ENCODE measurements around the gene MCM10. TPM values are rescaled to one million over a fixed set of nuclear protein-coding genes. Genes with fewer than 3 reads are reported as not detected.

Gene MCM10
- total RNA-seq, 1 donor from 2014 or later, result 14.8 TPM

- H3K27me3 Mint-ChIP-seq (ENCODE audit: low read depth), result no peaks in the 10 kb centered on the region
- no peaks in the 10 kb centered on the region for H3K9me3 Mint-ChIP-seq
- no peaks in the 10 kb centered on the region for H3K4me1 Mint-ChIP-seq
- no peak for TF ChIP-seq CTCF (IDR thresholded peaks at IDR 0.05; ENCODE audit: unreplicated experiment)
- DNase-seq (ENCODE audit: low spot score in 2 of 2, unreplicated experiment in 2 of 2), result no peak
- no peaks in the 10 kb centered on the region for H3K36me3 Mint-ChIP-seq
- no peak overlapping the region for H3K4me3 Mint-ChIP-seq
- no peak overlapping the region for H3K27ac Mint-ChIP-seq
These were observed 86.4 kb downstream of the MCM10 start for GRCh38 chr10:13247784-13248183.

- H3K27ac Mint-ChIP-seq, result no peak overlapping the region
- H3K27me3 Mint-ChIP-seq (ENCODE audit: low read depth), result no peaks in the 10 kb centered on the region
- no peak for TF ChIP-seq CTCF (IDR thresholded peaks at IDR 0.05; ENCODE audit: unreplicated experiment)
- no peaks in the 10 kb centered on the region for H3K4me1 Mint-ChIP-seq
- no peak overlapping the region for H3K4me3 Mint-ChIP-seq
- no peaks in the 10 kb centered on the region for H3K36me3 Mint-ChIP-seq
- peaks cover 6% of the 10 kb centered on the region for H3K9me3 Mint-ChIP-seq
- no peak for DNase-seq (ENCODE audit: low spot score in 2 of 2, unreplicated experiment in 2 of 2)
These were observed 92.4 kb downstream of the MCM10 start for GRCh38 chr10:13253726-13254125.

GRCh38 chr10:13256627-13257026 lies 95.3 kb downstream of the MCM10 start:
- peaks cover 10% of the 10 kb centered on the region for H3K9me3 Mint-ChIP-seq
- no peak overlapping the region for H3K27ac Mint-ChIP-seq
- no peaks in the 10 kb centered on the region for H3K27me3 Mint-ChIP-seq (ENCODE audit: low read depth)
- H3K4me1 Mint-ChIP-seq, result no peaks in the 10 kb centered on the region
- no peaks in the 10 kb centered on the region for H3K36me3 Mint-ChIP-seq
- no peak overlapping the region for H3K4me3 Mint-ChIP-seq
- no peak for TF ChIP-seq CTCF (IDR thresholded peaks at IDR 0.05; ENCODE audit: unreplicated experiment)
- DNase-seq (ENCODE audit: low spot score in 2 of 2, unreplicated experiment in 2 of 2), result no peak

- H3K27ac Mint-ChIP-seq, result no peak overlapping the region
- peaks cover 10% of the 10 kb centered on the region for H3K9me3 Mint-ChIP-seq
- no peak overlapping the region for H3K4me3 Mint-ChIP-seq
- no peaks in the 10 kb centered on the region for H3K4me1 Mint-ChIP-seq
- no peaks in the 10 kb centered on the region for H3K27me3 Mint-ChIP-seq (ENCODE audit: low read depth)
- TF ChIP-seq CTCF (IDR thresholded peaks at IDR 0.05; ENCODE audit: unreplicated experiment), result no peak
- H3K36me3 Mint-ChIP-seq, result no peaks in the 10 kb centered on the region
- DNase-seq (ENCODE audit: low spot score in 2 of 2, unreplicated experiment in 2 of 2), result no peak
These were observed 96.3 kb downstream of the MCM10 start for GRCh38 chr10:13257621-13258140.

Other genes starting within 250 kb of the MCM10 start
- 5.2 to 5.7 TPM (median 5.4 TPM) in 3 replicates for gene CCDC3, start 159.8 kb upstream of the MCM10 start, total RNA-seq
- 33.3 to 36.8 TPM (median 33.7 TPM) in 3 replicates for gene OPTN, start 61.4 kb upstream of the MCM10 start, total RNA-seq
- gene UCMA, start 72.8 kb downstream of the MCM10 start, total RNA-seq, result not detected in 3 replicates
- 12.0 to 13.2 TPM (median 12.6 TPM) in 3 replicates for gene PHYH, start 138.5 kb downstream of the MCM10 start, total RNA-seq
- gene SEPHS1, start 186.7 kb downstream of the MCM10 start, total RNA-seq, result 80.4 to 87.2 TPM (median 85.0 TPM) in 3 replicates